GM18520 (cell line): ENCODE data around the gene CCDC34.
A peak's percentile ranks its signal among the peaks of the same experiment; 100 is the strongest.

ENCODE experiments used
- ATAC-seq: cut with Tn5 transposase; IDR thresholded peaks from one replicate; pipeline ENCODE4 v1.9.1; 2021; ENCODE audit not compliant: unreplicated experiment

Gene CCDC34, protein sequence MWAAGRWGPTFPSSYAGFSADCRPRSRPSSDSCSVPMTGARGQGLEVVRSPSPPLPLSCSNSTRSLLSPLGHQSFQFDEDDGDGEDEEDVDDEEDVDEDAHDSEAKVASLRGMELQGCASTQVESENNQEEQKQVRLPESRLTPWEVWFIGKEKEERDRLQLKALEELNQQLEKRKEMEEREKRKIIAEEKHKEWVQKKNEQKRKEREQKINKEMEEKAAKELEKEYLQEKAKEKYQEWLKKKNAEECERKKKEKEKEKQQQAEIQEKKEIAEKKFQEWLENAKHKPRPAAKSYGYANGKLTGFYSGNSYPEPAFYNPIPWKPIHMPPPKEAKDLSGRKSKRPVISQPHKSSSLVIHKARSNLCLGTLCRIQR

DNA sequence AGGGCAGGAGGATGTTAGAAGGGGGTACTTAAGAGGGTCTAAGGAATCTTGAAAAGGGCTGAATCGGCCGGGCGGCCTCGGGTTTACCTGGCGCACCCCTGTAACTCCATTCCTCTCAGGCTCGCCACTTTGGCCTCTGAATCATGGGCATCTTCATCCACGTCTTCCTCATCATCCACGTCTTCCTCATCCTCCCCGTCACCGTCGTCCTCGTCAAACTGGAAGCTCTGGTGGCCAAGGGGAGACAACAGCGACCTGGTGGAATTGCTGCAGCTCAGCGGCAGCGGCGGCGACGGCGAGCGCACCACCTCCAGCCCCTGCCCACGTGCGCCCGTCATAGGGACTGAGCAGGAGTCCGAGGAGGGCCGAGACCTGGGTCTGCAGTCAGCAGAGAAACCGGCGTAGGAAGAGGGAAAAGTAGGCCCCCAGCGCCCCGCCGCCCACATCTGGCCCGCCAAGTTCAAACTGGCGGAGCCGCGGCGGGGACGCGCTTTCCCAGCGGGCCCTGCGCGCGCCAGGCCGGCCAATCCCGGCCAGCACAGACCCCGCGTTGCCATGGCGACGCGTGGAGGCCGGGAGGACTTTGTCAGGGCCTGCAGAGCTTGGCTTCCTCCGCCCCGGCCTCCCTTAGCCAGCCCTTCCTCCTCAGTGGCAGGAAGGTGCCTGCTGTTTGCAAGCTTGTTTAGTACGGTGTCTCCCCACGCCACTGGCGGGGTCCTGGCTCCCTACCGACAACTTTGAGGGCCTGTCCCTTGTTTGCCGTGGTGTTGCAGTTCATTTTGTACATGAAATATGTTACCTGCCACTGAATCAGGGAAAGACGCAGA is at the start of gene CCDC34:
Gene CCDC34, minus strand, starts transcription at position 467 of the 827 bp plus-strand sequence. Its CDS starts 21 bp downstream, at position 446.
- peak; percentile 99 for ATAC-seq

DNA sequence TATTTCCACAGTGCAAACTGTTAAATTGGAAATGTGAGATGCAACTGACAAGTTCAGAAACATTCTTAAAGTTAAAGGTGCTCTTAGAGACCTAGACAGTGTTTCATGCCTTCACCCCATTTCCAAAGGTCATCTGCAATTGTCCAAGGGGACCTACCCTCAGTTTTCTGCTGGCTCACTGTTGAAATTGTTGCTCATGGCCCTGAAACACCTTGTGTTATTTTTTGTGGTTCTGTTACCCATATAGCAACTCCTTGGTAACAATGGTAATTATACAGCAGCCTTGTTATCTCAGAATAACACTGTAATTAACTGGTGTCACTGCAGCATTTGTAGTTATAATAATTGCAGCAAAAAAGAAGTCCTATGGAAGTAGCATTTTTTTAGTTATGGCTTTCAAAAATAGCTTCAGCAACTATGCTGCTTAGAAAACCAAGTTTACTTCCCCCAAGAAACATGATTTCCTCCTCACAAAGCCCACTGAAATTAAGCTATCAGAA is 49.2 kb upstream of the CCDC34 start:
- ATAC-seq, result no peak

DNA sequence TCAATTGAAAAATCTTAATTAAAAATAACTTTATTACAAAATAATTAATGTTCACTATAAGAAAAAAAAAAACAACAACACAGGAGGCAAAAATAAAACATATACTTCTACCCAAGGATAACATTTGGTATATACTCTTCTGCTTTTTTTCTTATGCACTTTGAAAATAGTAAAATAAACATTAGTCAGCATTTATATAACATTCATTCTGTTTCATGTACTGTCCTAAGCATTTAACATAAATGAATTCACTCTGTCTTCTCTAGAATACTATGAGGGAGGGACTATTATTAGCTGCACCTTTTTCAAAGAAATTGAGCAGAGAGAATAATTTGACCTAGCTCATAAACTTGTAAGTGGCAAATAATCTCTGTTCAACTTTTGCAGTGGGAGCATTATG is 48.3 kb upstream of the CCDC34 start:
- no peak for ATAC-seq

DNA sequence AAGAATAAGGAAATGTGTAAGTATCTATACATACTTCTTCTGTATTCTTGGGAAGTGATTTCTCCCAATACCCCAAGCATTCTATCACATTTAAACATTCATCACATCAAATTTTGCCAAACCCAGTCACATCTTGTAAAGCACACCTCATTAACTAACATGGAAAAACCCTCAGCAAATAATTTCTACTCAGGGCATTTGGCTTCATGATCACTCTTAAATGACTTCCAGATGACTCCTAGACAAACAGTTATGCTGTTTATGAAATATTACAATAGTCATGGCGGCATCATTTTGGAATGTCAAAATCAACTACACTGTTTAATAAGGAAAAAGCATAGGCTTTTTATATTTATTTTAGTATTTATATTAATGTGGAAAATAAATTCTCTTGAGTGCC is 47.3 kb upstream of the CCDC34 start:
- no peak for ATAC-seq

DNA sequence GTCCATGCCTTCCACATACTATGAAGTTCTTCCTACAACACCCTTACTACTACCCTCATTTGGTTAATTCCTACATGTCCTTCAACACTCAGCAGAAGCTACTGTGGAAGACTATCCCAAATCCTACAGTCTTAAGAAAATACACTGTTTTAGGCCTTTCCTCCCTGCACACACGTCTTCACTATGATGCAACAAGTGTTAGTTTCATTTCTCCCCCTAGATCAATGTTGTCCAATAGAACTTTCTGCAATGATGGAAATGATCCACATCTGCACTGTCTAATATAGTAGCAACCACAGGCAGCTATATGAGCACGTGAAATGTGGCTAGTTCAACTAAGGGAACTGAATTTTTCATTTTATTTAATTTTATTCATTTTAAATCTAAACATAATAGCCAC is 46.7 kb upstream of the CCDC34 start:
- no peak for ATAC-seq

DNA sequence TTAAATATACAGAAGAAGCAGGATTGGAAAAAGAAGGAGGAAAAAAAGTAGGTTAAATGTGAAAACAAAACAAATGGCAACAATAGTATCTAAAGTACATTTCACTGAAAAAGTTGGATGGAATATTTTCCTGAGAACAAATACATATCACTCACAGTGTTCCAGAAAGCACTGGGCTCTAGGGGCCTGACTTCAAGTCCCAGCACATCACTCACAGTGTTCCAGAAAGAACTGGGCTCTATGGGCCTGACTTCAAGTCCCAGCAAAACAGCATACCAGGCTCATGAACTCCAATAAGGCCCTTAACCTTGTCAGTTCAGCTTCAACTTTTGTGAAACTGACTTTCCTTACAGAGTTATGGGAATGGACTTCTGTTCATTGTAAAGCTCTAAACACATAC is 46.0 kb upstream of the CCDC34 start:
- no peak for ATAC-seq

DNA sequence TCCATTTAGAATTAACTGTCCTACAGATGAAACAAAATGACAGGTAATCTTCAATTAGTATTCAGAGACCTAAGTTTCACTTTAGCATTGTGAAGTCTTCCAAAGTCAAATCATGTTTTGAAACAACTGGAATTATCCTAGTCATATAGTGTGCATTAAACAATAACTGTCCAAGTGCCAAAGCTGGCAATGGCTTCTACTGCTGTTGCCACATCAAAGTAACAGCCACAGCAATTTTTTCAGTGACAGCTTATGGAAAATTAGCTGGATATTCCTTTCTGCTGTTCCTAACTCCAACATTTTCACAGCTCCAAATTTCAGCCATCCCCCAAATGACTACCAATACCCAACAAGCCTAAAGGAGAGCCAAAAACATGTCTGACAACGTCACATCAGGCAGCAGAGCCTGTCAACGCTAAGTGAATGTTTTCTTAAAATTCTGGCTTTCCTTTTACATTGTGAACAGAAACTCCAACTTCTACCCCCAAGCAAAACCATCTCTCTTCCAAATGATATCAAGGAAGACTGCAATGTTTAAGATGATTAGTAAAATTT is 45.3 kb upstream of the CCDC34 start:
- no peak for ATAC-seq

DNA sequence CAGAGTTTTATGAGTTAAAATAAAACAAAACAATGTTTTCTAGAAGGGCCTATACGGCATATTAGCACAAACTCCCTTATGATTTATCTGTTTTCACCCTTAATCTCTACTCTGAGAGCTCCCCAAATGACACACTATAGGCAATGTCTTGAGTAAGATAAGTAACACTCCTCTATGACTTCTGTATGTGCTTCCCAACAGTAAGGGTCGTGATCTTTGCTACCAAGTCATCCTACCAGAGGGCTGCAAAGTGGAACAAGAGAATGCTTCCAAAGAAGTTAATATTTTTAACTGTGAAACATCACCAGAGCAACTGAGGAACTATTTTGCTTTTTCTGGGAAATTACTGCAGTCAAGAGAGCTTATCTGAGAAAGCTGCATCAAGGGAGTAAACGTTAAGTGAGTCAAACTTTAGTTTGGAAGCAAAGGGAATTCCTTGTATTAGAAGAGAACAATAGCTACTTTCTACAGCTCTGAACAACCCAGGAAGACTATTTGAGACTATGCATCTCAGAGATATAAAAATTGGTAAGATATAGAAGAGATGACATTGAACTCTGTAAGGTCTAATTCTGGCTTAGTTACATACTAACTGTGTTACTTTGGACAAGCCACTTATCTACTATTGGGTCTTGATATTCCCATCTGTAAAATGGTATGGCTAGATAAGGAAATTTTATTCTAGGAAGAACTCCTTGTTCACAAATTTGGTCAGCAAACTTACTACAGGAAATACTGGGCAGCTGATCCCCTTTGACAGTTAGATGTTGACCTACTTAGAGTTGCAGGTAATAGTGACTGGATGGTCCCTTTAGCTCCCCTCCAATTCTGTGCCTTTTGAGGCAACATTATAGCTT is 43.7 kb upstream of the CCDC34 start:
- ATAC-seq, result no peak

DNA sequence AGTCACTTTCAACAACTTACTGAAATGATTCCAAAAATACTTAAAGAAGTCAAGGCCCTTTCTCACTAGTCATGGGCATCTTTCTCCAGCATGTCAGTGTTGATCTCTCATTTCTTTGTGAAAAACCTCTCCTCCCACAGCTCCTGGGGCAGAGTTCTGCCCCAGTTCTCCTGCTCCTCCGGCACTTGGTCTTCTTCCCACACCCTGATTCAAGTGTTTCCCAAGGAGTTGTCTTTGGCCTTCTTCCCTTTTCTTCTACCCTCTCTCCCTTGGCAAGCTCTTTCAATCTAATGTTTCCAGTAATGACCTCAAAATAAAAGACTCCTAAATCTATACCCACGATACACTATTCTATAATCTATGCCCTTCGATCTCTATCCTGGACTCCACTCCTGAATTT is 42.1 kb upstream of the CCDC34 start:
- ATAC-seq, result no peak

DNA sequence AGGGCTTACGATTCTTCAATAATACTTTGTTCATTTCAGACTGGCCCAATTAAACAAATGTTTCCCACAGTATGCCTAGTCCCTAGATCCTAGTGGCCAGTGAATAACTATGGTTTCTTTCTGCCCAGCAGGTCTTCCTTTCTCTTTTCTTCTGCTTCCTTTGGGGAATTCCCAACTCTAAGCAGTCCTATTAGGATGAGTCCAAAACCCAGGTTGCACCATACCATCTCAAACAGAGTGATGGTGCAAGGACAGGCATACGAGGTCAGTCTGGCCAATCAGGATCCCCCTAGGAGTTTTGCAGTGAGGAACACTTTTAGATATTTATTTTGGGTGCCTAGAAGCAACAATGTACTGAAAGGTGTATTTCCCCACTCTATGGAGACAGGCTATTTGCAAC is 41.4 kb upstream of the CCDC34 start:
- ATAC-seq, result no peak

DNA sequence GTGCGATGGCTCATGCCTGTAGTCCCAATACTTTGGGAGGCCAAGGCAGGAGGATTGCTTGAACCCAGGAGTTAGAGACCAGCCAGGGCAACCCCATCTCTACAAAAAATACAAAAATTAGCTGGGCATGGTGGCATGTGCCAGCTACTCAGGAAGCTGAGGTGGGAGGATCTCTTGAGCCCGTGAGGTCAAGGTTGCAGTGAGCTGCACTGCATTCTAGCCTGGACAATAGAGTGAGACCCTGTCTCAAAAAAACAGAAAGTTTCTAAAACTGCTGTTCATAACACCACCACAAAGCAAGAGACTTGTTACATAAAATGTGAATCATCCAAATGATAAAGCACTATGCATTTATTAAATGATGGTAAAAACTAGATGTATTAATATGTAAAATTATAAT is 40.2 kb upstream of the CCDC34 start:
- no peak for ATAC-seq

DNA sequence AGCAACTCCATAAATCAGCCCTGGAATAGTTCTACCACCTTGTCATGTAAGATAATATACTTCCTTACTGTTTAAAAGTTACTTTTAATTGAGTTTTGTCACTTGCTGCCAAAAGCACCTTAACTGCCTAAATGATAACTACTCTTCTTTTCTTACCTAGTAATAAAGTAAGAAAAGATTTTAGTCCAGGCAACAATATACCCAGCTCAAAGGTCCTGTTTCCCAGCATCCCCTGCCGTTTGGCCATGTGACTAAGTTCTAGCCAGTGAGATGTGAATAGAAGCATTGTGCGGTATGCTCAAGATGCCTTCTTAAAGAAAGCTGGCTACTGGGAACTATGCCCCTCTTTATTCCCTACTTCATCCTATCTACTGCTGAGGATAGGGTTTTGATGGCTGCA is 39.4 kb upstream of the CCDC34 start:
- ATAC-seq, result no peak

DNA sequence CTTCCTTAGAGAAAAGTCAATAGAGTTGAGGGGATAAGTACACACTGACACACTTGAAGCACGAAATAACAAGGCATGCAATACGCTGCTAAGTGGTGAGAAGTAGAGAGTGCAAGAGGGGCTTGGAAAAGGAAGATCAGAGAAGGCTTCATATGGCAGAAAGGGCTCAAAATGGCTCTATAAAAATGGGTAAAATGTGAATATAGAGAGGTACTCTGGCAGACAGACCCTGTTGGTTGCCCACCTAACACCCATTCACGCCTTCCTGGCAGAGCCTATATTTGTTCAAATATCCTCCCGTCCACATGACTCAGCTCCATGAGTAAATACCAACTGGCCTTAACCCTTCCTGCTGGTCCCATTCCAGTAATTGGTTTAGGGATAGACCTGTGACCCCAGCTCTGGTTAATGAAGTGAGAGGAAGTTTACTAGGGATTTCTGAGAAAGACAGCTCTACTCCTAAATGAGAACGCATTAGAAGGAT is 38.9 kb upstream of the CCDC34 start:
- no peak for ATAC-seq

DNA sequence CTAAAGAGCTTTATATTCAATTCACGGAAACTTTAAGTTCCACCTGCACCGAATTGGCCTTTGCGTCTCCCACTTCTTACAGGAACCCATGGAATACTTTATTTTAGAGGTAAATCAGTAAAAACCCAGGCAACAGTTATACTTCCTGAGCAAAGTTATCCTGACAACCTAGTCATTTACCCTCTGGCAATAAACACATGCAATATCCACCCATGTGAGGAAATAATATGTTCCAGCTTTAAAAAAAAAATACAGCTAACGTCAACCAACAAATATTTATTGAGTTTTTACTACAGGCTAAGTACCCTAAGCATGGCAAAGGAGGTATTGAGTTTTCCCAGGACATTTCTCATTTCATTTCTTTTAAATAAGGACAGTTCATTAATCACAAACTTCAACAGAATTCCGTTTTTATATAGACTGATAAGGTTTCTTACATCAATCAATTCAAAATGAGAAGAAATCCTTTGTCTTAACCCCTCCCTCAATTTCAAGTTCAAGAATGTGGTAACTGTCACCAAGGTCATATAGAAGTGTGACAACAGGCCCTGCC is 38.3 kb upstream of the CCDC34 start:
- ATAC-seq, result no peak

DNA sequence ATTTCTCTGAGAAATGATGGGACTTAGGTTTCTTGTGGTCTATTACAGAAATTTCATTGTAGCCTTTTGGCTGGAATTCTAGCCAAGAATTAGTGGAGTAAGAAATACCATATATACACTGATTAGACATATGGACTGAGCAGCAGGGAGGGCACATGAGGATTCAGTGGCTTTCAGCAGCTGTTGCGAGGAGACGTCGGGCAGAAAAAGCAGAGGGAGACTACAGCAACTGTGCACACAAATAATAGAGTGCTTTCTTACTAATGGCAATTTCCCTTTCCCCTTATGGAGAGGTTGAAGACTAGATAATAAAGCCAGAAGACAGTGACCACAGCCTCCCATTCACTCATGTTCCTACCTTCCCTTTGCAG is 35.4 kb upstream of the CCDC34 start:
- ATAC-seq, result no peak

DNA sequence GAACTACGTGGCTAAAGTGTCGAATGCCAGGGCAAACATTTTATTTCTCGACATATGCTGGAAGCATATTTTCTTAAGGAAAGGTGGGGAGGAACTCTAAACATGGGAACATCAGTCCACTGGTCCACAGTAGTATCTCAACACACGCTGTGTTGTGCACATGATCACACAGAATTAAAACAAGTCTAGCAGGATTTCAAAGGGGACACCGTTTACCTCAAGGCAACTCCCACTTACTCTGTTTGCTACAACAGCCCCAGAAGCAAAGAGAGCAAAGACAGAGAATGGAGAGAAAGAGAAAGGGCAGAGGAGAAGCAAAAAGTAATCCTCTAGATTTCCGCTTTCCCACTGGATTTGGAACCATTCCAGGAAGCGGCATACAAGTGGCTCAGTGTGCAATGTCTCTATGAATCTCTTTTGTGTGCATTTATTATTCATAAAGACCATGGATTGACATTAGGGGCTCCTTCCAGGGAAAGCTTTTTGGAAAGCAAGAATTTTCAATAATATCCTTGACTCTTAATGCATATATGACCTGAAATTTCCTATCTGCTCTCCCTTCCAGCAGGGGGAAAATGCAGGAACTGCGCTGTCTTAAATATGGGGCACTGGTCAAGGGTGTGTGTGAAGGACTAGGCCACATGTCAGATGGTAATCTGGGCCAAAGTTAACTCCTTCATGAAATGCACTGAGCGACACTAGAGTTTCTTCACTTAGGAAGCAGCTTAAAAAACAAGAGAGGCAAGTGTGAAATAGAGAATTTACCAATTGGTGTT is 34.8 kb upstream of the CCDC34 start:
- ATAC-seq, result no peak

DNA sequence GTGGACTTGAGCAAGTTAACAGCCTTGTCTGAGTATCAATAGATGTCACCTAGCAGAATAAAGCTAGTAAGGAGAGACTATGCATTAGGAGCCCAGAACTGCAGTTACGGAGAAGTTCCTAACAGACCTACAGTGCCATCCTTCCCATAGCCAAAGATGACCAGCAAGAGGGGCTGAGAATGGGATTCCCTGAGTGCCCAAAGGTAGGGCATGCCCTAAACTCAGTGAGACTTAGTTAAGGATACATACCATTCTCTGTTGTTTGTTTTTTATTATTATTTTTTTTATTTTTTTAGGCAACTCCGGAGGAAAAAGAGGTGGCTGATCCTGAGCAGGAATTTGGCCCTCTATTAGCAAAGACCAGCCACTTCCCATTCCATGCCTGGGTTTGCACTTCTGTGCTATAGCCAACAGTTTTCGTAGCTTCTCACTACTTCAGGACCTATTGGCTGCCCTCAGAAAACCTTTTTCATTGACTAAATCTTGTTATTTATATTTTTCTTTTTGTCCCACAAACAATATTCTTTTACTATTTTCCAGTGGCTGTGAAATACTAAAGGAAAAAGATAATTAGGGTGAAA is 33.3 kb upstream of the CCDC34 start:
- ATAC-seq, result no peak

DNA sequence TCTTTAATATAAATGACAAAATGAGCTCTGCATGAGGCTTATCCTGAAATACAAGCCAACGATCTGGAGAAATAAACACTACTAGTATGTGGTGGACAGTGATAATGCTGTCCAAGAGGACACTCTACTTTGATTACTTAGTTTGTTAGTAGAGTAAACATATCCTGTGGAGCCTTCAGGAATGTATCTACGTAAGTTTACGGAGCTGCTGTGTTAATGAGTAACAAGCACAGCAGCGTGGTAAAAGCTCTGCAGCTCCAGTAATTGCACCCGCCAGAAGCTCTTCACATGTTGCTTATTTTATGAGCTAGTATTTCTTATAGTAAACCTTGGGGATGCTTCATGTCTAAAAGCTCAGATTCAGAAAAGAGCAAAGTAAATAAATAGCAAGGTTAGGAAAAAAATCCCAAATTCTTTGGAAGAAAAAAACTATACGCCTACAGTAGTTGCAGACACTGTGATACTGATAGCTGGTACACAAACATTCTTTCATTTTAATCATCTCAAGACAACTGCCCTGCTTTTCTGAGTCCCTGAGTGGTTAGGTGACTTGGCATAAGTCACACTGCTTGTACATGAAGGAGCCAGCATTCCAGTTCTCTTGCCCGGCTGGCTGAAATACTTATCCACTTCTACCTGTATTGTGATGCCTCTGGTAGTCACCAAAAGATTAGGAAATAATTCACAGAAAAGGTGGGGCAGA is 32.7 kb upstream of the CCDC34 start:
- no peak for ATAC-seq

DNA sequence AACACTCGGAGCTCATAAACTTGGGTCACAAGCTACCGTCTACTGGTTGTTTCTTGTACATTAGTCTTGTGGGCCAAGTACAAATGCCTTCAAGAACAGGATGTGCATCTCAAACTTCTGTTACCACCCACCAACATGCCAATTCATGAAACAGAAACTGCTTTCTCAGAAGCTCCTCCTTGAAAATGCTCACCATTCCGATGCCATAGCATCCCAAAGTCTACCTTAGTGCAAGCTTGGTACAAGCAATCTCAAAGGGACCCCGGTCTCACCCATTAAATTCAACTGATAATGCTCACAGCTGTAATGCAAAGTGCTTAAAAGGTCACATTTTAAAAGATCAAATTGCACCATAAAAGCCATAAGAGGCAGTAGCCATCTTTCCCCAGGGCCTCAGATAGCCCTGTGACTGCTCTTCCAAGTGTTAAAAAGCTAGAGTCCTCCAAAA is 31.8 kb upstream of the CCDC34 start:
- no peak for ATAC-seq
